B cell (primary cell): Measurements from ENCODE around the gene SRP14. TPM values are rescaled to one million over a fixed set of nuclear protein-coding genes. Genes with fewer than 3 reads are reported as not detected.

ENCODE experiments used
- ATAC-seq: fragments of 200-7000 bp; cut with Tn5 transposase; one replicate; pipeline ENCODE4 v1.10.0; 2021; ENCODE audit warnings: low read depth, mild to moderate bottlenecking, moderate number of reproducible peaks, moderate library complexity
- CTCF ChIA-PET: fragments of 350-600 bp; sonication (Branson Sonifier 250); formaldehyde crosslinking; loops from one replicate; lab custom pipeline; 2021; ENCODE audit warnings: antibody characterized with exemption, inconsistent platforms; lab: Charles Lee
- POLR2A ChIA-PET: fragments of 350-600 bp; sonication (Branson Sonifier 250); formaldehyde crosslinking; loops from one replicate; lab custom pipeline; 2021; ENCODE audit warnings: antibody characterized with exemption; lab: Charles Lee
- DNase-seq: peaks from one replicate; pipeline ENCODE4 v3.0.0; 2013
- H2AFZ ChIP-seq: 2 replicates; pipeline ENCODE4 v1.6.1; 2012; ENCODE audit warnings: mild to moderate bottlenecking, low read depth, low read length; ENCODE audit not compliant: insufficient read depth, poor library complexity, severe bottlenecking
- H3K27ac ChIP-seq, 2 donors: 1 replicate in 1 of 2; 2 replicates in 1 of 2; pipeline ENCODE4 v1.5.1; 2012 to 2013; ENCODE audit warnings: low read length in 2 of 2, mild to moderate bottlenecking in 2 of 2, moderate library complexity in 1 of 2
- H3K27me3 ChIP-seq, 4 experiments: fragments of 200-600 bp in 1 of 4; sonication (generic) in 1 of 4; replicated peaks in 1 of 4; 1 replicate in 2 of 4; 2 replicates in 2 of 4; pipeline versions ENCODE4 v1.6.1 to v1.7.0; 2013 to 2016; ENCODE audit warnings: low read length in 3 of 4, mild to moderate bottlenecking in 2 of 4, mixed read lengths in 1 of 4, moderate library complexity in 1 of 4; ENCODE audit not compliant: insufficient read depth in 4 of 4, control insufficient read depth in 3 of 4; ENCODE audit errors: control extremely low read depth in 1 of 4
- H3K36me3 ChIP-seq, 2 experiments: replicated peaks in 1 of 2; 1 replicate in 1 of 2; 2 replicates in 1 of 2; pipeline versions ENCODE4 v1.6.1 to v1.7.1; 2013; ENCODE audit warnings: low read length in 1 of 2; ENCODE audit not compliant: insufficient read depth in 2 of 2, control insufficient read depth in 1 of 2; ENCODE audit errors: control extremely low read depth in 1 of 2, extremely low read depth in 1 of 2
- H3K4me1 ChIP-seq, 2 donors: fragments of 200-600 bp in 1 of 2; sonication (generic) in 1 of 2; 1 replicate in 1 of 2; 2 replicates in 1 of 2; pipeline versions ENCODE4 v1.5.1 to v1.6.1; 2013 to 2017; ENCODE audit warnings: low read length in 2 of 2; ENCODE audit not compliant: control insufficient read depth in 2 of 2, insufficient read depth in 2 of 2
- H3K4me2 ChIP-seq: replicated peaks from 2 replicates; pipeline ENCODE3; 2012; ENCODE audit warnings: mild to moderate bottlenecking, low read depth, low read length; ENCODE audit not compliant: poor library complexity, severe bottlenecking
- H3K4me3 ChIP-seq, 5 experiments: fragments of 200-600 bp in 1 of 5; sonication (generic) in 1 of 5; 1 replicate in 3 of 5; 2 replicates in 2 of 5; pipeline versions ENCODE4 v1.5.1 to v1.7.0; 2011 to 2016; ENCODE audit warnings: low read length in 4 of 5, mild to moderate bottlenecking in 4 of 5, low read depth in 2 of 5, control low read depth in 1 of 5, moderate library complexity in 1 of 5; ENCODE audit not compliant: insufficient read depth in 1 of 5; ENCODE audit errors: control extremely low read depth in 1 of 5, extremely low read depth in 1 of 5
- H3K79me2 ChIP-seq: fragments of 200-600 bp; sonication (generic); one replicate; pipeline ENCODE4 v1.6.0; 2016; ENCODE audit warnings: low read length; ENCODE audit not compliant: control insufficient read depth, insufficient read depth
- H3K9ac ChIP-seq: fragments of 200-600 bp; sonication (generic); 2 replicates; pipeline ENCODE4 v1.6.1; 2017; ENCODE audit warnings: mild to moderate bottlenecking, low read length, moderate library complexity
- H3K9me3 ChIP-seq, 3 donors: one replicate each; pipeline versions ENCODE4 v1.6.1 to v1.7.1; 2013; ENCODE audit warnings: low read length in 2 of 3; ENCODE audit not compliant: control insufficient read depth in 2 of 3, insufficient read depth in 1 of 3; ENCODE audit errors: control extremely low read depth in 1 of 3
- H4K20me1 ChIP-seq: 2 replicates; pipeline ENCODE4 v1.6.0; 2012; ENCODE audit warnings: mild to moderate bottlenecking, low read length; ENCODE audit not compliant: insufficient read depth, control insufficient read depth, poor library complexity, severe bottlenecking
- H3K27ac Mint-ChIP-seq: one replicate; pipeline ENCODE4 v1.8.0; 2021; ENCODE audit warnings: mixed read lengths
- H3K27me3 Mint-ChIP-seq: one replicate; pipeline ENCODE4 v1.8.0; 2021; ENCODE audit warnings: mixed read lengths
- H3K4me1 Mint-ChIP-seq: one replicate; pipeline ENCODE4 v1.8.0; 2021; ENCODE audit warnings: mixed read lengths
- H3K4me3 Mint-ChIP-seq: one replicate; pipeline ENCODE4 v1.8.0; 2021; ENCODE audit warnings: mixed read lengths
- H3K9me3 Mint-ChIP-seq: one replicate; pipeline ENCODE4 v1.8.0; 2022; ENCODE audit warnings: mixed read lengths; ENCODE audit not compliant: insufficient read depth
- CTCF ChIP-seq: fragments of 200-600 bp; IDR thresholded peaks from one replicate; pipeline ENCODE4 v1.8.0; 2022; ENCODE audit warnings: antibody characterized with exemption, mild to moderate bottlenecking
- EZH2 ChIP-seq: IDR thresholded peaks from 2 replicates; pipeline ENCODE4 v1.6.1; 2012; ENCODE audit warnings: borderline replicate concordance, low read depth, mild to moderate bottlenecking, moderate library complexity, low read length; ENCODE audit not compliant: insufficient read depth, poor library complexity, severe bottlenecking
- WGBS: methylation state at CpG from one replicate; pipeline ENCODE4 v1.1.5; 2013; ENCODE audit warnings: missing lambda C conversion rate; ENCODE audit not compliant: insufficient coverage; 5-methylcytosine and 5-hydroxymethylcytosine counted together
- intact Hi-C: fragments of 100-400 bp; cut with micrococcal nuclease; formaldehyde crosslinking; loops from one replicate; pipeline ENCODE4 v1.10.0; 2022
- polyA plus RNA-seq: library from polyadenylated mRNA; depleted of rRNA; stranded (reverse); fragments of >200 nt; gene quantifications from 2 replicates; pipeline ENCODE4 v1.2.3, GENCODE V29; 2012
- total RNA-seq, 2 donors: library from RNA; stranded (reverse); fragments of 120-200 nt in 1 of 2; gene quantifications; 1 replicate in 1 of 2; 2 replicates in 1 of 2; pipeline versions ENCODE4 v1.2.3 to v1.2.4, GENCODE V29; 2013 to 2022

Gene SRP14
- total and polyA plus RNA-seq, 2 donors (not counting 1 experiment from before 2014, with no cell fraction given) = 120 to 131 TPM

- ChIA-PET POLR2A (no interaction called here), CTCF (interaction anchor here (1.0 kb wide), 1 partner anchor 15 kb away, joined by 4 read pairs; no protein-coding TSS in a partner anchor)
- Histone ChIP-seq H3K4me2 (no peak overlapping the region), H3K27me3 (no peaks in the 10 kb centered on the region), H3K9ac (no peak overlapping the region), H3K9me3 (peaks cover 0 to 1% (median 0%) of the 10 kb centered on the region in 3 donors), H3K79me2 (no peaks in the 10 kb centered on the region), H3K4me1 (no peaks in the 10 kb centered on the region), H3K27ac (no peak overlapping the region), H2AFZ (no peak overlapping the region), H3K4me3 (no peak overlapping the region), H3K36me3 (peaks cover 0 to 26% of the 10 kb centered on the region in 2 experiments), H4K20me1 (no peaks in the 10 kb centered on the region)
- ATAC-seq (no peak), DNase-seq (no peak)
- intact Hi-C loops = no loop called here
- H3K9me3 Mint-ChIP-seq = no peaks in the 10 kb centered on the region
- H3K4me1 Mint-ChIP-seq = no peaks in the 10 kb centered on the region
- no peak for TF ChIP-seq CTCF
- no peak for TF ChIP-seq EZH2
- no peaks in the 10 kb centered on the region for H3K27me3 Mint-ChIP-seq
- H3K4me3 Mint-ChIP-seq = no peak overlapping the region
- H3K27ac Mint-ChIP-seq = no peak overlapping the region
- WGBS = 77% methylated on average over 3 of the region's 3 CpGs
Observed at GRCh38 chr15:40008061-40008765, 30.8 kb downstream of the SRP14 start.

GRCh38 chr15:40006646-40007045, 32.3 kb downstream of the SRP14 start:
- H3K4me2 ChIP-seq = no peak overlapping the region
- no CpG with 5 or more reads among the region's 2 CpGs for WGBS
- intact Hi-C loops = no loop called here
- H4K20me1 ChIP-seq = no peaks in the 10 kb centered on the region
- H3K79me2 ChIP-seq = no peaks in the 10 kb centered on the region
- H3K9me3 Mint-ChIP-seq = no peaks in the 10 kb centered on the region
- no peak for DNase-seq
- no peaks in the 10 kb centered on the region for H3K9me3 ChIP-seq
- no peak overlapping the region for H3K4me3 ChIP-seq
- no peak overlapping the region for H3K27ac ChIP-seq
- no peaks in the 10 kb centered on the region for H3K4me1 Mint-ChIP-seq
- no peak overlapping the region for H3K27ac Mint-ChIP-seq
- no peak for TF ChIP-seq CTCF
- TF ChIP-seq EZH2 = no peak
- no peaks in the 10 kb centered on the region for H3K27me3 Mint-ChIP-seq
- H2AFZ ChIP-seq = no peak overlapping the region
- H3K4me3 Mint-ChIP-seq = no peak overlapping the region
- no peak overlapping the region for H3K9ac ChIP-seq
- CTCF ChIA-PET = interaction anchor here (1.3 kb wide), 1 partner anchor 24 kb away, joined by 3 read pairs; no protein-coding TSS in a partner anchor
- H3K27me3 ChIP-seq = no peaks in the 10 kb centered on the region
- no peaks in the 10 kb centered on the region for H3K4me1 ChIP-seq
- ATAC-seq = no peak
- POLR2A ChIA-PET = no interaction called here
- peaks cover 0 to 27% of the 10 kb centered on the region in 2 experiments for H3K36me3 ChIP-seq
